Calu3 (cell line): Measurements from ENCODE around the gene SLC9A3. TPM values are rescaled to one million over a fixed set of nuclear protein-coding genes. Genes with fewer than 3 reads are reported as not detected.

Source experiments
- BruUV-seq: library from RNA; stranded (reverse); fragments of 400-500 nt; replicated peaks from 2 replicates; lab custom pipeline; 2021; lab: Mats Ljungman, UMichigan
- CTCF ChIA-PET: fragments of 300-600 bp; sonication (Branson Sonifier 250); formaldehyde crosslinking; loops from one replicate; lab custom pipeline; 2022; ENCODE audit warnings: antibody characterized with exemption; lab: Charles Lee
- DNase-seq: peaks from one replicate; pipeline ENCODE4 v3.0.0; 2022
- H3K27ac Mint-ChIP-seq: one replicate; pipeline ENCODE4 v1.8.0; 2022; ENCODE audit warnings: mixed read lengths; ENCODE audit not compliant: unreplicated experiment
- H3K27me3 Mint-ChIP-seq: one replicate; pipeline ENCODE4 v1.8.0; 2022; ENCODE audit warnings: mixed read lengths; ENCODE audit not compliant: unreplicated experiment
- H3K36me3 Mint-ChIP-seq: one replicate; pipeline ENCODE4 v1.8.0; 2022; ENCODE audit warnings: mild to moderate bottlenecking, moderate library complexity, mixed read lengths; ENCODE audit not compliant: insufficient read depth, unreplicated experiment
- H3K4me1 Mint-ChIP-seq: one replicate; pipeline ENCODE4 v1.8.0; 2022; ENCODE audit warnings: mild to moderate bottlenecking, low read depth, mixed read lengths; ENCODE audit not compliant: unreplicated experiment
- H3K4me3 Mint-ChIP-seq: one replicate; pipeline ENCODE4 v1.8.0; 2022; ENCODE audit warnings: mild to moderate bottlenecking, low read depth, moderate library complexity, mixed read lengths; ENCODE audit not compliant: unreplicated experiment
- H3K9me3 Mint-ChIP-seq: one replicate; pipeline ENCODE4 v1.8.0; 2022; ENCODE audit warnings: low read depth, mixed read lengths; ENCODE audit not compliant: unreplicated experiment
- CTCF ChIP-seq: fragments of 200-600 bp; IDR thresholded peaks from one replicate; pipeline ENCODE4 v1.8.0; 2022; ENCODE audit warnings: antibody characterized with exemption; ENCODE audit not compliant: unreplicated experiment
- intact Hi-C: fragments of 100-400 bp; cut with micrococcal nuclease; formaldehyde crosslinking; loops from one replicate; pipeline ENCODE4 v1.10.0; 2022; ENCODE audit not compliant: unreplicated experiment
- total RNA-seq: library from RNA; stranded (reverse); gene quantifications from 2 replicates; pipeline ENCODE4 v1.2.3, GENCODE V29; 2022

The SLC9A3 gene
- total RNA-seq, 1 experiment from 2014 or later = 1.1 TPM

GRCh38 chr5:545641-546375 lies 21.6 kb upstream of the SLC9A3 start:
- Mint-ChIP-seq H3K27ac (no peak overlapping the region), H3K27me3 (peaks cover 64% of the 10 kb centered on the region), H3K4me3 (no peak overlapping the region), H3K9me3 (peaks cover 2% of the 10 kb centered on the region), H3K36me3 (no peaks in the 10 kb centered on the region), H3K4me1 (no peaks in the 10 kb centered on the region)
- TF ChIP-seq CTCF = no peak
- DNase-seq = no peak
- CTCF ChIA-PET = no interaction called here
- intact Hi-C loops = no loop called here
- no TSS peak for BruUV-seq

- H3K27me3 Mint-ChIP-seq = peaks cover 64% of the 10 kb centered on the region
- intact Hi-C loops = no loop called here
- CTCF ChIA-PET = interaction anchor here (0.6 kb wide), 1 partner anchor 492 kb away, joined by 5 read pairs; no protein-coding TSS in a partner anchor
- no peak overlapping the region for H3K4me3 Mint-ChIP-seq
- TF ChIP-seq CTCF = no peak
- H3K4me1 Mint-ChIP-seq = no peaks in the 10 kb centered on the region
- DNase-seq = no peak
- H3K36me3 Mint-ChIP-seq = no peaks in the 10 kb centered on the region
- no peak overlapping the region for H3K27ac Mint-ChIP-seq
- BruUV-seq = no TSS peak
- H3K9me3 Mint-ChIP-seq = peaks cover 2% of the 10 kb centered on the region
Measured at GRCh38 chr5:544675-545355, 20.6 kb upstream of the SLC9A3 start.

GRCh38 chr5:543755-544674 lies 19.8 kb upstream of the SLC9A3 start:
- Mint-ChIP-seq H3K27me3 (peaks cover 61% of the 10 kb centered on the region), H3K4me3 (no peak overlapping the region), H3K36me3 (no peaks in the 10 kb centered on the region), H3K4me1 (no peaks in the 10 kb centered on the region), H3K27ac (no peak overlapping the region), H3K9me3 (peaks cover under 1% of the 10 kb centered on the region)
- CTCF ChIA-PET = interaction anchor here (0.6 to 0.7 kb wide), 2 partner anchors 23 to 493 kb away, joined by 4 to 5 read pairs; no protein-coding TSS in a partner anchor
- BruUV-seq = no TSS peak
- no peak for TF ChIP-seq CTCF
- DNase-seq = no peak
- intact Hi-C loops = no loop called here

GRCh38 chr5:543351-543750 lies 19.1 kb upstream of the SLC9A3 start:
- CTCF ChIA-PET = interaction anchor here (0.7 kb wide), 1 partner anchor 24 kb away, joined by 4 read pairs; no protein-coding TSS in a partner anchor
- no peaks in the 10 kb centered on the region for H3K4me1 Mint-ChIP-seq
- no peaks in the 10 kb centered on the region for H3K9me3 Mint-ChIP-seq
- peaks cover 61% of the 10 kb centered on the region for H3K27me3 Mint-ChIP-seq
- no peak overlapping the region for H3K4me3 Mint-ChIP-seq
- intact Hi-C loops = no loop called here
- no peak overlapping the region for H3K27ac Mint-ChIP-seq
- TF ChIP-seq CTCF = no peak
- no peaks in the 10 kb centered on the region for H3K36me3 Mint-ChIP-seq
- no TSS peak for BruUV-seq
- no peak for DNase-seq
